Dendritic cell treated with granulocyte-macrophage colony-stimulating factor and Interleukin-4, amounts not matched to agents 40 ng/mL and 50 ng/mL, for 4 days (primary cell): ENCODE measurements around the gene OR10D3.

Experiments used
- H3K27ac Mint-ChIP-seq: one replicate; pipeline ENCODE4 v1.8.0; 2022; ENCODE audit warnings: mild to moderate bottlenecking, mixed read lengths
- H3K27me3 Mint-ChIP-seq: one replicate; pipeline ENCODE4 v1.8.0; 2022; ENCODE audit warnings: mild to moderate bottlenecking, mixed read lengths
- H3K36me3 Mint-ChIP-seq: one replicate; pipeline ENCODE4 v1.8.0; 2022; ENCODE audit warnings: low read depth, mixed read lengths
- H3K4me1 Mint-ChIP-seq: one replicate; pipeline ENCODE4 v1.8.0; 2022; ENCODE audit warnings: low read depth, mixed read lengths
- H3K4me3 Mint-ChIP-seq: one replicate; pipeline ENCODE4 v1.8.0; 2022; ENCODE audit warnings: mild to moderate bottlenecking, moderate library complexity, mixed read lengths
- H3K9me3 Mint-ChIP-seq: one replicate; pipeline ENCODE4 v1.8.0; 2022; ENCODE audit warnings: mixed read lengths
- intact Hi-C: fragments of 100-400 bp; cut with micrococcal nuclease; formaldehyde crosslinking; loops from one replicate; pipeline ENCODE4 v1.15.0; 2022

Gene OR10D3

DNA sequence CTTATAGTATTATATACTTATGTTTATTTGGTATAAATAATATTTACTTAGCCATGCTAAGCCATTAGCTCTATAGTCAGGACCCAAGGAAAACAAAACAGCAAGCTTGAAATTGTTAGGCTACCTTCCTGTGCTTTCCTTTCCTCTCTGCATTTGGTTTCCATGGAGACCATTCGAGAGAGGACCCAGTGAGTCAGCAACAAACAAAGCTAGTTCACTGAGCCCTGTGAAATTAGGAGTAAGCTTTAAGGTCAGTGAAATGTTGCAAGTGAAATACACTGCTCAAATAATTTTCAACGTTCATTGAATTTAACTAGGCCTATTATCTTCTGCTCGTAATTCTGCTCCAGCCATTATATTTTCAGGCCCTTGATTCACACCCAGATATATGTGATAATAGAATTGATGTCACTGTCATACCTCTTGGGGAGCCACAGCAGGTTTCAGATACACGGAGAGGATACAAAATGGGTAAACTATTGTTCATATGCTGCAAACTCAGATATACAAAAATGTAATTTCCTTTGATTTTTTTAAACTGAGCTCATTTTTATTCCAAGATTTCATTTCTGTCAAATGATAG lies 9.1 kb upstream of the OR10D3 start:
- Mint-ChIP-seq H3K27me3 (no peaks in the 10 kb centered on the region), H3K9me3 (no peaks in the 10 kb centered on the region), H3K27ac (no peak overlapping the region), H3K36me3 (no peaks in the 10 kb centered on the region), H3K4me1 (no peaks in the 10 kb centered on the region), H3K4me3 (no peak overlapping the region)
- intact Hi-C loops = no loop called here

DNA sequence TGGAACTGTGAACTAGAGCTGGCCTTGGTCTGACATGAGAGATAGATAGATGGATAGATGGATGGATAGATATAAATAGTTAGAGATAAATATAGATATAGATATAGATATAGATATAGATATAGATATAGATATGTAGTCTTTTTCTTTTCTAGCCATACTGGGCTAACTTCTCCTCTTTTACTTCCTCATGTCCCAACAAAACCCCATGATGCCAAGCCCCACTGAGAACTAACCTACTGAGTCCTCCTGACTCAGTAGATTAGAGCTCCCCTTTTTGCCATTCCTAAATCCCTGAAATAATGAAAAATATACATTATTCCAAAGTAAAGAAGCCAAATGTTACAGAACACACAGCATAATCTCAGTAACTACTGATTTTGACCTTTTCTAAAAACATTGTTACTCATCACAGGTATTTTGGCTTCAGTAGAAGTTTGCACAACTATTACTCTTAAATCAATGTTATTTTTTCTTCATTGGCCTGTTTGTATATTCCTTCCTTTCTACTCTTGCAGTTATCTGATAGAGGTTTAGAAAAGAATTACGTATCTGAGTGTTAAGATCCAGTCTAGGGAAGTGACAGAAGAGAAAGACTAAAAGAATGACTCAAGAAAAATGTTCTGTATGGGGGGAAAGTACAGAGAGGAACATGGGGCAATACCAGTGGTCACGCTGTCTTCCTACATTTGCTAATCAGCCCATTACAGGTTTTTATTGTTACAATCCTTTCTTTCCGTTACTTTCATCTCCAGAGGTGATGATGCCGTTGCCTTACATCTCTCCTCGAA lies 6.0 kb upstream of the OR10D3 start:
- intact Hi-C loops = no loop called here
- no peaks in the 10 kb centered on the region for H3K9me3 Mint-ChIP-seq
- no peaks in the 10 kb centered on the region for H3K4me1 Mint-ChIP-seq
- H3K36me3 Mint-ChIP-seq = no peaks in the 10 kb centered on the region
- H3K27me3 Mint-ChIP-seq = no peaks in the 10 kb centered on the region
- H3K4me3 Mint-ChIP-seq = no peak overlapping the region
- no peak overlapping the region for H3K27ac Mint-ChIP-seq

DNA sequence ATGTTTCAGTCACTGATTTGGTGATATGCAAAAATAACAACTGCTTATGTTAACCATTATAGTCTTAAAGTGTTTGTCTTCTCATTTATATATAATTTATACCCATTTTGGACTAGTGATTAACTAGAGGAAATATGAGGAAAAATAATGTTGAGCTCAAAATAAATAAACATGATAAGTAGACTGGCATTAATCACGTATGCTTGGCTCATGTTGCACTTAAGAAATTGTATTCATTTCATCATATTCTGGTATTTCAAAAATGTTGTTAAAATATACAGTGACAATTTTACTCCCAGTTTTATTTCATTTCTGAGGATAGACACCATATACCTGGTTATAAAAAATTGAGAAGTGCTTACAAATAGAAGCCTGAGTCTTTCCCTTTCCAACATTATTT lies 3.8 kb upstream of the OR10D3 start:
- Mint-ChIP-seq H3K27ac (no peak overlapping the region), H3K36me3 (no peaks in the 10 kb centered on the region), H3K4me3 (no peak overlapping the region), H3K27me3 (no peaks in the 10 kb centered on the region), H3K9me3 (no peaks in the 10 kb centered on the region), H3K4me1 (no peaks in the 10 kb centered on the region)
- intact Hi-C loops = no loop called here

DNA sequence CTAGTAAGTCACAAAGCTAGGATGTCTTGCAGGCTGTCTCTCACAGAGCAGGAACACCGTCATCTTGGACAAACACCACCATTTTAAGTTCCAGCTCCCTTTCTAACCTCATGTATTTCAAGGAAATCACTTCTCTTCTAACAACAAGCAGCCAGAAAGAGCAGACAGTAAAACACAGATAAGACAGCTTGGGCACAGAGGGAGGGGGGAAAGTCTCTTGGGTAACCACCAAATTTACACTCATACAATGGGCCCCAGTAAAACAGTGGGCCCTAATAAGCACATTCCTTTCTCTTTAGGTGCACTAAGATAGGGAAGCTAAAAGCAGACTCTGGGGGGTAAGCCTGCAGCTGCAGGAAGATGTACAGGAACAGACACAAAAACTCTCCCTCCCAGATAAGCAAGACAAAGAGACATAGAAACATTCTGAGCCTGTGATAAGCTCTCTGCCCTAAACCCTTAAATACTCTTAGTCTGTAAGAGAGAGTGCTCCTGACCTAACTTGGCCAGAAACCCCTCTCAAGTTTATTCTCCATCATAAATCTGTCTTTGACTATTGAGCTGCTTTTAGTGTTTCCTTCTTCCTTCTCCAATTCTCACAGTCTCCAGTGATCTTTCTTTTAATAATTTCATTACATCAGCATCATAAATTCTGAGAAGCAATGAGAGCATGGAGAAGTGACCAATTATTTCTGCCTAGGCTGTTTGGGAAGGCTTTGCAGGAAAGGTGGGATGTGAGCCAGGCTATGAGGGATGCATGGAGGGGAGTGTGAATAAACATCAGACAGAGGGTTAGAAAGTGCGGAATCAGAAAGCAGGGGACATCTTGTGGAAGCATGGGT lies 7.4 kb downstream of the OR10D3 start:
- Mint-ChIP-seq H3K27ac (no peak overlapping the region), H3K36me3 (no peaks in the 10 kb centered on the region), H3K4me3 (no peak overlapping the region), H3K4me1 (peaks cover 13% of the 10 kb centered on the region), H3K27me3 (no peaks in the 10 kb centered on the region), H3K9me3 (no peaks in the 10 kb centered on the region)
- intact Hi-C loops = no loop called here

DNA sequence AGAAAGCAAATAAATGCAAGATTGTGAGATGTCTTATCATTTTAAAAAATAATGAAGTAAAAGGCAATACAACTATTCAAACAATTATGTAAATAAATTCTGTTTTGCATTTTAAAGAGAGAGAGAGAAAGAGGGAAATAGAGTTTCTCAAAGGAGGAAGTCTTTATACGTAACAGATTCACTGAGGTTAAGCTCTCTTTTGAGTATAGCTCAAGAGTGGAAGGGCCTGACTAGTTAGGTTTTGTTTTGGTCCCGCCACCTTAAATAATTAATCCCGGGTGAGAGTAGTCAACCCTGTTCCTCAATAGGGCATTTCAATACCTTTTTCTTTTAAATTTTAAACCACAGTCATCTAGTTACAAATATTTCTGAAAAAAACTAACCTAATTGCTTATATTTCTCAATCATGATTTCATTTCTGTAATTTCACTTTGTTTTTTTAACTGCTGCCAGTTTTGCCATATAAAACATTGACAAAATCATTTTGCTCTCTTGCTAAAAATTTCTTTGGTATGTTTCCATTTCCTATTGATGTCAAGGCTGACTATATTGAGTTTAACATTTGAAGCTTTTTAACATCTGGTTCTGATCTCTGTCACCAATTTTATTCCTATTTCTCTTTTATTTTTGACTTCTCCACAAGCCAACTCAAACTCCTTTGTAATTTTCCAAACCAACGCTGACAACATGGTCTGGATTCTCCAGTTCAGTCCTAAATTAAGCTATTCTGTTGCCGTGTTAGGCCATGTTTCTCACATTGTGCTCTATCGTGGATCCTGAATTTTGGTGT lies 10.3 kb downstream of the OR10D3 start:
- no peaks in the 10 kb centered on the region for H3K9me3 Mint-ChIP-seq
- no peaks in the 10 kb centered on the region for H3K27me3 Mint-ChIP-seq
- no peak overlapping the region for H3K4me3 Mint-ChIP-seq
- intact Hi-C loops = no loop called here
- H3K4me1 Mint-ChIP-seq = peaks cover 13% of the 10 kb centered on the region
- H3K36me3 Mint-ChIP-seq = no peaks in the 10 kb centered on the region
- no peak overlapping the region for H3K27ac Mint-ChIP-seq

DNA sequence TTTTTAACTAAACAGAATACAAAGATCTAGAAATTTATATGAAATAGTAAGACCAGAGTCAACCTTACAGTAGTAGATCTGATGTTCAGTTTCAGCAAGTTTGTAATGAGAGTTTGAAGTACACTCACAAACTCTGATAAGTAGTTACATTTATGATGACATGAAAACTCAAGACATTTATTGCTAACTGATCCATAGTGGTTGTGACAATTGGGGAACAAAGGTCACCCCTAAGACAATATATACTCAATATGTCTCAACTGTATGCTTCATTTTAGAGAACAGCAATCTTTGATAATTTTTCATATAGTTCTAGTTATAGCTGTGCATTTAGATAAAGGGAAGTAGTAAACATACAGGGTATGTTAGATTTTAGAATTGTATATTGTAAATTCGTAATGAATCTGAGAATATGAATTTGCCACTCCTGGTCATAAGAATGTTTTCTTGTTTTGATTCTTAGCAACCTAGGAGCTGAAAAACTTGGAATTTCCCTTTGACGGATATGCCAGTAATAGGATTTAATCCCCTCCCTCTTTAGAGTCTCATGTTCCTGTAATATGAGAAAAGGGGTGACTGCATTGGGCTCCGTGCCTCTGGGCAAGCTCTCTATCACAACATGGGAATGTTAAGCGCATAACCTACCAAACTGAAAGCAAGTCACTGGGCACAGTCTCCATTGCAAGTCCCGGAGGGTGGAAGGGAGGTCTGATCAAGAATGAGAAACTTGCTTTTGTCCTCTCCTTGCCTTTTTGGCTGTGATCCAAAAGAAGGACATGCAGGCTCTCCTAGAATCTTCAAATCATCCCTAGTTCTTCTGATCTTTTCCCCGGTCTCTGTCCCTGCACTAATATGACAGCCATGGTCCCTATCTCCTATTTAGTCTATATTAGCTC lies 11.4 kb downstream of the OR10D3 start:
- intact Hi-C loops = loop anchor here (1.0 to 5.0 kb wide), 2 partner anchors 87 to 123 kb away; no protein-coding TSS in a partner anchor
- peaks cover 13% of the 10 kb centered on the region for H3K4me1 Mint-ChIP-seq

DNA sequence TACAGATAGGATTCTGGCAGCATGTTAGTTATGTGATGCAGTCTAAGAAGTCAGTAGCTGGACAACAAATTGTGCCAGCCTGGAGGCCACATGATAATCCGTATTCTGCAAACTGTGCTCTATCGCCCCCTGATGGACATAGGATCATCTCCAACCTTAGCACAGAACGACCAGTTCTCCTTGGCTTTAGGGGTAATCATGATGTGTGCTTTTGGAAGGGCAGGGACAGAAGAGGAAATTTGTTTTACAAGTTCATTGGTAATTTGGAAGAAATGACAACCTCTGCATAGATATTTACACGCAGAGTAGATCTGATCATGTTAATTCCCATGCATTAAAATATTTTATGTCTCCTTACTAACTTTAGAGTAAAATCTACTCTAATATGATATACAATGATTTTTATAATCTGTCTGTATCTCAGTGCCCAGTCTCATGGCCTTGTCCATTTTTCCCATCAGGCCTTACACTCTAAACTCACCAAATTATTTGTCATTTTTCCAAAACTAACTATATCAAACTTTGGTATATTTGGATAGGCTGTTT lies 12.1 kb downstream of the OR10D3 start:
- no peaks in the 10 kb centered on the region for H3K9me3 Mint-ChIP-seq
- no peak overlapping the region for H3K4me3 Mint-ChIP-seq
- H3K27me3 Mint-ChIP-seq = peaks cover 3% of the 10 kb centered on the region
- no peaks in the 10 kb centered on the region for H3K36me3 Mint-ChIP-seq
- peaks cover 13% of the 10 kb centered on the region for H3K4me1 Mint-ChIP-seq
- intact Hi-C loops = loop anchor here (1.0 to 5.0 kb wide), 2 partner anchors 88 to 124 kb away; no protein-coding TSS in a partner anchor
- H3K27ac Mint-ChIP-seq = no peak overlapping the region

More for the DNA sequence above, 11.4 kb downstream of the OR10D3 start:
- Mint-ChIP-seq H3K9me3 (no peaks in the 10 kb centered on the region), H3K27me3 (peaks cover 3% of the 10 kb centered on the region), H3K27ac (no peak overlapping the region), H3K36me3 (no peaks in the 10 kb centered on the region), H3K4me3 (no peak overlapping the region)

DNA sequence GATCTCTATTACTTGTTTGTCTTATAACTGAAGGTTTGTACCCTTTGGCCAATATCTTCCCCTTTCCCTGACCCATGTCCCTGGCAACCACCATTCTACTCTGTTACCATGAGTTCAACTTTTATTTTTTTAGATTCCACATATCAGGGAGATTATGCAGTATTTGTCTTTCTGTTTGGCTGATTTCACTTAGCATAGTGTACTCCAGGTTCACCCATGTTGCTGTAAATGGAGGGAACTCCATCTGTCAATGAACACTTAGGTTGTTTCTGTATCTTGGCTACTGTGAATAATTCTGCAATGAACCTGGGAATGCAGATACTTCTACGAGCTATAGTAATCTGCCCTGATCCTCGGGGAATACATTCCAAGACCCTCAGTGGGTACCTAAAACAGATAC lies 14.9 kb downstream of the OR10D3 start:
- H3K4me1 Mint-ChIP-seq = peaks cover 13% of the 10 kb centered on the region
- no peak overlapping the region for H3K27ac Mint-ChIP-seq
- H3K27me3 Mint-ChIP-seq = peaks cover 3% of the 10 kb centered on the region
- no peak overlapping the region for H3K4me3 Mint-ChIP-seq
- H3K9me3 Mint-ChIP-seq = no peaks in the 10 kb centered on the region
- no peaks in the 10 kb centered on the region for H3K36me3 Mint-ChIP-seq
- intact Hi-C loops = loop anchor here (5.0 kb wide), 1 partner anchor 91 kb away; no protein-coding TSS in a partner anchor

DNA sequence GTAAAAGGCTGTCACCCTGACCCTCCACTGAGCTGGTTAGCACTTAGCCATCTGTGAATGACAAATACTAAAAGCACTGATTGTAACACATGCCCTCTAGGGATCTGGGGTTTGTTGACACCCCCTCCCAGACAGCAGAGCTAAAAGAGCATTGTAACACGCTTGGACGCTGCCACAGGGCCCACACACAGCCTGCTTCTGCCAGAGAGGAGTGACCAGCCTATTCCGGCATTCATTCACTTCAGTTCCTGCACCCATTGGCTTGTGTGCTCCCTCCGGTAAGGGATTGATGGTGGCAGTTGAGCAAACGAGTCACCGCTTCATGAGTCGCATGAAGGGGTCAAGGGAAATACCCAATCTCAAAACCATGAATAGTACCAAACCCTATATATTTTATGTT lies 15.8 kb downstream of the OR10D3 start:
- Mint-ChIP-seq H3K9me3 (no peaks in the 10 kb centered on the region), H3K4me1 (peaks cover 8% of the 10 kb centered on the region), H3K36me3 (no peaks in the 10 kb centered on the region), H3K4me3 (no peak overlapping the region), H3K27me3 (peaks cover 3% of the 10 kb centered on the region), H3K27ac (no peak overlapping the region)
- intact Hi-C loops = loop anchor here (5.0 kb wide), 1 partner anchor 92 kb away; no protein-coding TSS in a partner anchor

DNA sequence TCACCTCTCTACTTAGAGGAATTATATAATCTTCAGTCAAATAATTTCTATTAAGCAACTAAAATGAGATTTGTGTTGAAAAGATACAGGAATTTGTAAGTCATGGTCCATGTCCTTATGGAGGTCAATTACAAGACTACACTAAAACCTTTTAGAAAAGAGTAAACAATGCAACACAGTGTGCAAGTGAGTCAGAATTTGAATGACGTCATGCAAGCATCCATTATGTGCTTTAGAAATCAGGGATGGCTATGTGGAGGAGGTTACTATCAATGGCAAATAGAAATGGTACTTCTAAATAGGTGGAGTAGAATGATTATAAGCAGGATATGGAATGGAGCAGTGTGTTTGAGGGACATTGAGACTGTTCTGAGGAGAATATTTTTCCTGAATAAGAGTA lies 16.6 kb downstream of the OR10D3 start:
- H3K27ac Mint-ChIP-seq = no peak overlapping the region
- no peaks in the 10 kb centered on the region for H3K9me3 Mint-ChIP-seq
- H3K4me1 Mint-ChIP-seq = peaks cover 5% of the 10 kb centered on the region
- peaks cover 3% of the 10 kb centered on the region for H3K27me3 Mint-ChIP-seq
- intact Hi-C loops = loop anchor here (5.0 kb wide), 1 partner anchor 92 kb away; no protein-coding TSS in a partner anchor
- no peak overlapping the region for H3K4me3 Mint-ChIP-seq
- no peaks in the 10 kb centered on the region for H3K36me3 Mint-ChIP-seq

DNA sequence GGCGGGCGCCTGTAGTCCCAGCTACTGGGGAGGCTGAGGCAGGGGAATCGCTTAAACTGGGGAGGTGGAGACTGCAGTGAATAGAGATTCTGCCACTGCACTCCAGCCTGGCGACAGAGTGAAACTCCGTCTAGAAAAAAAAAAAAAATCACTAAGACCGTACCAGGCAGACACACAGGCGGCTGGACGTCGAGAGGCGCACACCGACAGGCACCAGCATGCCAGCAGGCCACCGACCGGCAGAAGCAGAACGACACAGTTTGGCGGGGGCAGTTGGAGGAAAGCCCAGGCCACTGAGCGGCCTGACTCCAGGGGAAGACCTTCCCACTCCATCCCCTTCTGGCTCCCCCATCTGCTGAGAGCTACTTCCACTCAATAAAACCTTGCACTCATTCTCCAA lies 17.5 kb downstream of the OR10D3 start:
- Mint-ChIP-seq H3K27ac (no peak overlapping the region), H3K4me3 (no peak overlapping the region), H3K4me1 (no peaks in the 10 kb centered on the region), H3K36me3 (no peaks in the 10 kb centered on the region), H3K9me3 (no peaks in the 10 kb centered on the region), H3K27me3 (peaks cover 3% of the 10 kb centered on the region)
- intact Hi-C loops = no loop called here

DNA sequence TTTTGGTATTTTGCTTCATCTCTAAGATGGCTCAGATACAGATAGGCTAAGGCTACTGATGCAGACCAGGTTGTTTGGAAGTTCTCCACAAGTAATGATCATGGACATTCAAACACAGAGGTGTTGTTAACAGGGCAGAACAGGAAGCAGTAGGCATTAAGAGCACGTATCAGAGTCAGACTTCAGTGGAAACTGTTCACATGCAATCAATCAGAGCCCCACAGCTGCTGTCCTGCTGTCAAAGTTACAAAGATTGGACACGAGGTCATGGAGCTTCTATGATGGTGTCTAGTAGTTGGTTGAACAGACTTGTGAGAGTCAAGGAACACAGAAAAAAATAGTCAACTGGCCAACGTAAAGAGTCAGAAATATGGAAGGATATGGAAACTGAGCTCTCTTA lies 19.8 kb downstream of the OR10D3 start:
- H3K9me3 Mint-ChIP-seq = peaks cover 8% of the 10 kb centered on the region
- peaks cover 11% of the 10 kb centered on the region for H3K4me1 Mint-ChIP-seq
- no peak overlapping the region for H3K27ac Mint-ChIP-seq
- intact Hi-C loops = no loop called here
- no peaks in the 10 kb centered on the region for H3K36me3 Mint-ChIP-seq
- H3K4me3 Mint-ChIP-seq = no peak overlapping the region
- peaks cover 3% of the 10 kb centered on the region for H3K27me3 Mint-ChIP-seq
